ENCODE measurements around the gene MST1.

The MST1 gene

GRCh38 chr3:49674497-49674983 lies 14.7 kb downstream of the MST1 start:
- DNase-seq (ENCODE audit: low read depth in 2 of 2): no peak

GRCh38 chr3:49673715-49674496 lies 15.4 kb downstream of the MST1 start, which contains the start of gene APEH:
Gene APEH (plus strand): TSS chr3:49674351. CDS start chr3:49674402, 51 bp downstream.
- DNase-seq (ENCODE audit: low read depth in 2 of 2): peak; percentile 93

- DNase-seq (ENCODE audit: low read depth in 2 of 2): no peak
Measured at GRCh38 chr3:49673121-49673714, 16.1 kb downstream of the MST1 start.

GRCh38 chr3:49671291-49672288 lies 17.7 kb downstream of the MST1 start:
- DNase-seq (ENCODE audit: low read depth in 2 of 2): peak; percentile 23 to 32

- DNase-seq (ENCODE audit: low read depth in 2 of 2): no peak
Measured at GRCh38 chr3:49670940-49671290, 18.4 kb downstream of the MST1 start.

- DNase-seq (ENCODE audit: low read depth in 2 of 2): no peak
Measured at GRCh38 chr3:49669352-49669751, 19.9 kb downstream of the MST1 start.

- DNase-seq (ENCODE audit: low read depth in 2 of 2): no peak
Measured at GRCh38 chr3:49668861-49669260, 20.4 kb downstream of the MST1 start.

GRCh38 chr3:49668414-49668797 lies 20.9 kb downstream of the MST1 start:
- no peak for DNase-seq (ENCODE audit: low read depth in 2 of 2)

- no peak for DNase-seq (ENCODE audit: low read depth in 2 of 2)
Measured at GRCh38 chr3:49667701-49668413, 21.4 kb downstream of the MST1 start.

GRCh38 chr3:49666592-49666991 lies 22.7 kb downstream of the MST1 start:
- peak in 1 of 2 experiments; percentile 6 for DNase-seq (ENCODE audit: low read depth in 2 of 2)

GRCh38 chr3:49665822-49666519 lies 23.3 kb downstream of the MST1 start:
- no peak for DNase-seq (ENCODE audit: low read depth in 2 of 2)

GRCh38 chr3:49664300-49664699 lies 25.0 kb downstream of the MST1 start:
- DNase-seq (ENCODE audit: low read depth in 2 of 2): no peak

- no peak for DNase-seq (ENCODE audit: low read depth in 2 of 2)
Measured at GRCh38 chr3:49663831-49664230, 25.4 kb downstream of the MST1 start.

GRCh38 chr3:49662720-49663413 lies 26.4 kb downstream of the MST1 start:
- DNase-seq (ENCODE audit: low read depth in 2 of 2): no peak

GRCh38 chr3:49662021-49662420 lies 27.3 kb downstream of the MST1 start:
- no peak for DNase-seq (ENCODE audit: low read depth in 2 of 2)

GRCh38 chr3:49661281-49661680 lies 28.0 kb downstream of the MST1 start:
- DNase-seq (ENCODE audit: low read depth in 2 of 2): no peak

GRCh38 chr3:49659756-49660155 lies 29.5 kb downstream of the MST1 start:
- no peak for DNase-seq (ENCODE audit: low read depth in 2 of 2)

GRCh38 chr3:49658711-49659110 lies 30.6 kb downstream of the MST1 start:
- no peak for DNase-seq (ENCODE audit: low read depth in 2 of 2)

GRCh38 chr3:49657208-49657915 lies 31.9 kb downstream of the MST1 start:
- no peak for DNase-seq (ENCODE audit: low read depth in 2 of 2)

Data from fibroblast of skin of left quadriceps (primary cell).